Limb (tissue), 2 donors: ENCODE measurements around the gene FAT4.

Source experiments
- DNase-seq, 2 donors: peaks; one replicate each; pipeline ENCODE4 v3.0.0-alpha.2; 2016; ENCODE audit errors: extremely low spot score in 2 of 2

FAT4 gene

GRCh38 chr4:125316791-125317524 lies 2.2 kb downstream of the FAT4 start:
- peak in 1 of 2 donors; percentile 73 for DNase-seq

GRCh38 chr4:125317525-125317877 lies 2.7 kb downstream of the FAT4 start:
- DNase-seq: peak; percentile 36 to 74

GRCh38 chr4:125319311-125319710 lies 4.6 kb downstream of the FAT4 start:
- no peak for DNase-seq

- DNase-seq: peak in 1 of 2 donors; percentile 71
These were observed 7.1 kb downstream of the FAT4 start for GRCh38 chr4:125321709-125322365.

GRCh38 chr4:125322366-125322730 lies 7.6 kb downstream of the FAT4 start:
- DNase-seq: peak; percentile 36 to 54

- DNase-seq: no peak
These were observed 8.9 kb downstream of the FAT4 start for GRCh38 chr4:125323654-125324053.

GRCh38 chr4:125325733-125326132 lies 11.0 kb downstream of the FAT4 start:
- no peak for DNase-seq

GRCh38 chr4:125331116-125331515 lies 16.4 kb downstream of the FAT4 start:
- DNase-seq: no peak

- DNase-seq: no peak
These were observed 20.2 kb downstream of the FAT4 start for GRCh38 chr4:125334926-125335325.

GRCh38 chr4:125338814-125339213 lies 24.1 kb downstream of the FAT4 start:
- no peak for DNase-seq

GRCh38 chr4:125344198-125344597 lies 29.4 kb downstream of the FAT4 start:
- no peak for DNase-seq

- no peak for DNase-seq
These were observed 31.9 kb downstream of the FAT4 start for GRCh38 chr4:125346616-125347015.

GRCh38 chr4:125350470-125351135 lies 35.8 kb downstream of the FAT4 start:
- no peak for DNase-seq

- DNase-seq: no peak
These were observed 37.8 kb downstream of the FAT4 start for GRCh38 chr4:125352521-125352920.

GRCh38 chr4:125353131-125353530 lies 38.4 kb downstream of the FAT4 start:
- no peak for DNase-seq

- DNase-seq: no peak
These were observed 41.0 kb downstream of the FAT4 start for GRCh38 chr4:125355791-125356190.

- DNase-seq: no peak
These were observed 42.9 kb downstream of the FAT4 start for GRCh38 chr4:125357675-125358074.

- no peak for DNase-seq
These were observed 43.7 kb downstream of the FAT4 start for GRCh38 chr4:125358453-125358852.

- no peak for DNase-seq
These were observed 44.6 kb downstream of the FAT4 start for GRCh38 chr4:125359363-125359762.

GRCh38 chr4:125359960-125360634 lies 45.3 kb downstream of the FAT4 start:
- DNase-seq: no peak

- no peak for DNase-seq
These were observed 46.0 kb downstream of the FAT4 start for GRCh38 chr4:125360727-125361126.
